C4-2B (cell line): ENCODE data around the gene PRMT2.
"Not testable (repeated sequence)": the region's sequence is repeated elsewhere in the genome, so short reads cannot be mapped to it uniquely, and the experiment has no call there.

Experiments
- CTCF ChIP-seq: fragments of 450-650 bp; conservative IDR thresholded peaks from 2 replicates; pipeline ENCODE4 v1.5.1; 2017; ENCODE audit warnings: mild to moderate bottlenecking
- ZFX ChIP-seq: fragments of 450-650 bp; IDR thresholded peaks from 2 replicates; pipeline ENCODE4 v1.6.1; 2017

- TF ChIP-seq CTCF, ZFX: not testable (repeated sequence)
These were observed 63.2 kb downstream of the PRMT2 start for GRCh38 chr21:46698652-46699051.
